Liver (tissue), 9 donors: ENCODE measurements around the gene MEGF11. TPM values are rescaled to one million over a fixed set of nuclear protein-coding genes. Genes with fewer than 3 reads are reported as not detected.

Experiments
- DNase-seq: peaks from one replicate; pipeline ENCODE4 v3.0.0-alpha.2; 2017; ENCODE audit warnings: low spot score
- H3K27ac ChIP-seq, 2 donors: one replicate each; pipeline ENCODE4 v1.7.0; 2013; ENCODE audit warnings: inconsistent platforms in 2 of 2, low read length in 2 of 2, control low read depth in 1 of 2, low read depth in 1 of 2, mild to moderate bottlenecking in 1 of 2
- H3K27me3 ChIP-seq, 4 donors: one replicate each; pipeline versions ENCODE4 v1.6.1 to v1.7.0; 2013; ENCODE audit warnings: low read length in 3 of 4, inconsistent platforms in 1 of 4, mild to moderate bottlenecking in 1 of 4, moderate library complexity in 1 of 4; ENCODE audit not compliant: control insufficient read depth in 4 of 4, insufficient read depth in 4 of 4
- H3K36me3 ChIP-seq, 4 donors: one replicate each; pipeline versions ENCODE4 v1.6.1 to v1.7.0; 2013; ENCODE audit warnings: low read length in 3 of 4, mild to moderate bottlenecking in 3 of 4, low read depth in 1 of 4, moderate library complexity in 1 of 4; ENCODE audit not compliant: control insufficient read depth in 4 of 4, insufficient read depth in 3 of 4
- H3K4me1 ChIP-seq, 4 donors: one replicate each; pipeline versions ENCODE4 v1.6.1 to v1.7.0; 2013; ENCODE audit warnings: low read length in 3 of 4, mild to moderate bottlenecking in 3 of 4, moderate library complexity in 1 of 4; ENCODE audit not compliant: control insufficient read depth in 4 of 4, insufficient read depth in 4 of 4
- H3K4me3 ChIP-seq, 3 donors: one replicate each; pipeline versions ENCODE4 v1.6.1 to v1.7.0; 2013; ENCODE audit warnings: low read length in 3 of 3, control low read depth in 1 of 3, low read depth in 1 of 3, mild to moderate bottlenecking in 1 of 3
- H3K9ac ChIP-seq, 2 donors: one replicate each; pipeline ENCODE4 v1.7.0; 2013; ENCODE audit warnings: low read length in 2 of 2, mild to moderate bottlenecking in 2 of 2, moderate library complexity in 2 of 2, control low read depth in 1 of 2, low read depth in 1 of 2
- H3K9me3 ChIP-seq, 4 donors: one replicate each; pipeline versions ENCODE4 v1.6.1 to v1.7.0; 2013; ENCODE audit warnings: low read length in 3 of 4; ENCODE audit not compliant: control insufficient read depth in 4 of 4
- CTCF ChIP-seq: fragments of 150-350 bp; IDR thresholded peaks from 2 replicates; pipeline ENCODE4 v1.5.1; 2017; ENCODE audit warnings: improper control_type of control experiment, low read depth, low read length; ENCODE audit not compliant: missing input control
- FOXA1 ChIP-seq: IDR thresholded peaks from 2 replicates; pipeline ENCODE4 v1.6.1; 2016; ENCODE audit warnings: antibody characterized with exemption
- FOXA2 ChIP-seq: IDR thresholded peaks from 2 replicates; pipeline ENCODE4 v1.6.1; 2016; ENCODE audit warnings: antibody characterized with exemption
- GABPA ChIP-seq, 2 donors: IDR thresholded peaks in 1 of 2; conservative IDR thresholded peaks in 1 of 2; 2 replicates each; pipeline ENCODE4 v1.6.1; 2016; ENCODE audit warnings: antibody characterized with exemption in 2 of 2, mild to moderate bottlenecking in 1 of 2, moderate library complexity in 1 of 2
- HNF4A ChIP-seq, 2 donors: conservative IDR thresholded peaks; 2 replicates each; pipeline ENCODE4 v1.6.1; 2016; ENCODE audit warnings: antibody characterized with exemption in 2 of 2, mild to moderate bottlenecking in 2 of 2
- HNF4G ChIP-seq: IDR thresholded peaks from 2 replicates; pipeline ENCODE4 v1.6.1; 2016; ENCODE audit warnings: antibody characterized with exemption
- JUND ChIP-seq, 2 donors: IDR thresholded peaks; 2 replicates each; pipeline ENCODE4 v1.6.1; 2016; ENCODE audit warnings: antibody characterized with exemption in 2 of 2
- MAX ChIP-seq: IDR thresholded peaks from 2 replicates; pipeline ENCODE4 v1.6.1; 2016; ENCODE audit warnings: antibody characterized with exemption
- RAD21 ChIP-seq, 2 donors: IDR thresholded peaks; 2 replicates each; pipeline ENCODE4 v1.6.1; 2016; ENCODE audit warnings: antibody characterized with exemption in 2 of 2, mild to moderate bottlenecking in 2 of 2
- RXRA ChIP-seq, 2 donors: IDR thresholded peaks; 2 replicates each; pipeline ENCODE4 v1.6.1; 2017 to 2018; ENCODE audit warnings: antibody characterized with exemption in 2 of 2, mild to moderate bottlenecking in 1 of 2
- SP1 ChIP-seq: IDR thresholded peaks from 2 replicates; pipeline ENCODE4 v1.6.1; 2018; ENCODE audit warnings: antibody characterized with exemption, mild to moderate bottlenecking
- TAF1 ChIP-seq: conservative IDR thresholded peaks from 2 replicates; pipeline ENCODE4 v1.6.1; 2016; ENCODE audit warnings: antibody characterized with exemption, mild to moderate bottlenecking
- ZBTB33 ChIP-seq: IDR thresholded peaks from 2 replicates; pipeline ENCODE4 v1.6.1; 2016; ENCODE audit warnings: antibody characterized with exemption
- WGBS: extraction: QIAGEN DNeasy Blood & Tissue Kit; methylation state at CpG from one replicate; pipeline ENCODE4 v1.1.7; 2013; 5-methylcytosine and 5-hydroxymethylcytosine counted together
- polyA plus RNA-seq, 2 donors: library from polyadenylated mRNA; stranded (reverse) in 1 of 2; unstranded in 1 of 2; fragments of 200-250 nt in 1 of 2; fragments of >200 nt in 1 of 2; fragmentation: Nextera tagmentation in 1 of 2; extraction: Ambion mirVana in 1 of 2; gene quantifications; one replicate each; pipeline versions ENCODE4 v1.2.1 to v1.2.3, GENCODE V29; 2013 to 2015
- total RNA-seq, 2 donors: library from RNA; depleted of rRNA; stranded (reverse); fragments of >200 nt; gene quantifications; one replicate each; pipeline ENCODE4 v1.2.3, GENCODE V29; 2014
- TF ChIP-seq, protein P1 (sequence below): IDR thresholded peaks from 2 replicates; pipeline ENCODE4 v1.6.1; 2016; ENCODE audit warnings: antibody characterized with exemption
- TF ChIP-seq, protein P2 (sequence below): IDR thresholded peaks from 2 replicates; pipeline ENCODE4 v1.6.1; 2016; ENCODE audit warnings: antibody characterized with exemption, mild to moderate bottlenecking
- donor health status: healthy.
- donor health status: healthy.
- donor health status: healthy.
- donor health status: healthy.
- donor health status: healthy.

Gene MEGF11
- total and polyA plus RNA-seq, 4 donors = under 0.01 to 0.51 (median 0.03) TPM; not detected in 1

- no peak for DNase-seq
- Histone ChIP-seq H3K9ac (no peak overlapping the region), H3K9me3 (no peaks in the 10 kb centered on the region), H3K36me3 (no peaks in the 10 kb centered on the region), H3K27me3 (no peaks in the 10 kb centered on the region), H3K4me1 (no peaks in the 10 kb centered on the region), H3K4me3 (no peak overlapping the region), H3K27ac (no peak overlapping the region)
- 81% methylated on average over 10 of the region's 10 CpGs for WGBS
- TF ChIP-seq HNF4G (no peak), FOXA1 (no peak), HNF4A (conservative IDR thresholded peaks at IDR 0.05) (no peak), CTCF (no peak), FOXA2 (no peak), RAD21 (IDR thresholded peaks at IDR 0.05) (no peak), RXRA (IDR thresholded peaks at IDR 0.05) (no peak), TAF1 (no peak), ZBTB33 (no peak), JUND (IDR thresholded peaks at IDR 0.05) (no peak), MAX (no peak), SP1 (no peak)
- TF ChIP-seq, protein P1, sequence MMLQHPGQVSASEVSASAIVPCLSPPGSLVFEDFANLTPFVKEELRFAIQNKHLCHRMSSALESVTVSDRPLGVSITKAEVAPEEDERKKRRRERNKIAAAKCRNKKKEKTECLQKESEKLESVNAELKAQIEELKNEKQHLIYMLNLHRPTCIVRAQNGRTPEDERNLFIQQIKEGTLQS = no peak
- TF ChIP-seq, protein P2, sequence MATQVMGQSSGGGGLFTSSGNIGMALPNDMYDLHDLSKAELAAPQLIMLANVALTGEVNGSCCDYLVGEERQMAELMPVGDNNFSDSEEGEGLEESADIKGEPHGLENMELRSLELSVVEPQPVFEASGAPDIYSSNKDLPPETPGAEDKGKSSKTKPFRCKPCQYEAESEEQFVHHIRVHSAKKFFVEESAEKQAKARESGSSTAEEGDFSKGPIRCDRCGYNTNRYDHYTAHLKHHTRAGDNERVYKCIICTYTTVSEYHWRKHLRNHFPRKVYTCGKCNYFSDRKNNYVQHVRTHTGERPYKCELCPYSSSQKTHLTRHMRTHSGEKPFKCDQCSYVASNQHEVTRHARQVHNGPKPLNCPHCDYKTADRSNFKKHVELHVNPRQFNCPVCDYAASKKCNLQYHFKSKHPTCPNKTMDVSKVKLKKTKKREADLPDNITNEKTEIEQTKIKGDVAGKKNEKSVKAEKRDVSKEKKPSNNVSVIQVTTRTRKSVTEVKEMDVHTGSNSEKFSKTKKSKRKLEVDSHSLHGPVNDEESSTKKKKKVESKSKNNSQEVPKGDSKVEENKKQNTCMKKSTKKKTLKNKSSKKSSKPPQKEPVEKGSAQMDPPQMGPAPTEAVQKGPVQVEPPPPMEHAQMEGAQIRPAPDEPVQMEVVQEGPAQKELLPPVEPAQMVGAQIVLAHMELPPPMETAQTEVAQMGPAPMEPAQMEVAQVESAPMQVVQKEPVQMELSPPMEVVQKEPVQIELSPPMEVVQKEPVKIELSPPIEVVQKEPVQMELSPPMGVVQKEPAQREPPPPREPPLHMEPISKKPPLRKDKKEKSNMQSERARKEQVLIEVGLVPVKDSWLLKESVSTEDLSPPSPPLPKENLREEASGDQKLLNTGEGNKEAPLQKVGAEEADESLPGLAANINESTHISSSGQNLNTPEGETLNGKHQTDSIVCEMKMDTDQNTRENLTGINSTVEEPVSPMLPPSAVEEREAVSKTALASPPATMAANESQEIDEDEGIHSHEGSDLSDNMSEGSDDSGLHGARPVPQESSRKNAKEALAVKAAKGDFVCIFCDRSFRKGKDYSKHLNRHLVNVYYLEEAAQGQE = no peak
These were observed 235.6 kb downstream of the MEGF11 start for GRCh38 chr15:66017792-66018487.

- WGBS = 63% methylated on average over 7 of the region's 7 CpGs
- Histone ChIP-seq H3K27ac (no peak overlapping the region), H3K27me3 (no peaks in the 10 kb centered on the region), H3K9ac (no peak overlapping the region), H3K4me3 (no peak overlapping the region), H3K36me3 (no peaks in the 10 kb centered on the region), H3K9me3 (no peaks in the 10 kb centered on the region), H3K4me1 (no peaks in the 10 kb centered on the region)
- no peak for DNase-seq
- no peak for TF ChIP-seq TAF1
- no peak for TF ChIP-seq MAX
- TF ChIP-seq GABPA (IDR thresholded peaks at IDR 0.05 in 1 of 2, conservative IDR thresholded peaks at IDR 0.05 in 1 of 2) = no peak
- no peak for TF ChIP-seq RAD21 (IDR thresholded peaks at IDR 0.05)
- TF ChIP-seq FOXA1 = no peak
These were observed 236.6 kb downstream of the MEGF11 start for GRCh38 chr15:66017000-66017399.
